Measurements from ENCODE around the gene TIMMDC1.

The TIMMDC1 gene

DNA sequence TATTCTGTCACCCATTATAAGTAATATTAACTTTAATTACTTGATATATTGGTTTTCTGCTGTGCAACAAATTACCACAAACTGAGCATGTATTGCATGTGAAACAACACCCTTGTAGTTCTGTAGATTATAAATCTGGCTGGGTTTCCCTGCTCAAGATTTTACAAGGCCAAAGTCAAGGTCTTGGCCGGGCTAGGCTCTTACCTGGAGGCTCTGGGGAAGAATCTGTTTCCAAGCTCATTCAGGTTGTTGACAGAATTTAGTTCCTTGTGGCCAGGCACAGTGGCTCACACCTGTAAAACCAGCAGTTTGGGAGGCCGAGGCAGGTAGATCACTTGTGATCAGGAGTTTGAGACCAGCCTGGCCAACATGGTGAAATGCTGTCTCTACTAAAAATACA is 16.3 kb downstream of the TIMMDC1 start:
- Histone ChIP-seq H3K27me3 (replicated peaks; ENCODE audit: control insufficient read depth, insufficient read depth, low read length) (no peaks in the 10 kb centered on the region), H3K36me3 (ENCODE audit: control insufficient read depth, insufficient read depth, low read length) (peaks cover 12% of the 10 kb centered on the region), H3K4me3 (replicated peaks; ENCODE audit: low read depth, low read length) (no peak overlapping the region)
- TF ChIP-seq, protein P1, sequence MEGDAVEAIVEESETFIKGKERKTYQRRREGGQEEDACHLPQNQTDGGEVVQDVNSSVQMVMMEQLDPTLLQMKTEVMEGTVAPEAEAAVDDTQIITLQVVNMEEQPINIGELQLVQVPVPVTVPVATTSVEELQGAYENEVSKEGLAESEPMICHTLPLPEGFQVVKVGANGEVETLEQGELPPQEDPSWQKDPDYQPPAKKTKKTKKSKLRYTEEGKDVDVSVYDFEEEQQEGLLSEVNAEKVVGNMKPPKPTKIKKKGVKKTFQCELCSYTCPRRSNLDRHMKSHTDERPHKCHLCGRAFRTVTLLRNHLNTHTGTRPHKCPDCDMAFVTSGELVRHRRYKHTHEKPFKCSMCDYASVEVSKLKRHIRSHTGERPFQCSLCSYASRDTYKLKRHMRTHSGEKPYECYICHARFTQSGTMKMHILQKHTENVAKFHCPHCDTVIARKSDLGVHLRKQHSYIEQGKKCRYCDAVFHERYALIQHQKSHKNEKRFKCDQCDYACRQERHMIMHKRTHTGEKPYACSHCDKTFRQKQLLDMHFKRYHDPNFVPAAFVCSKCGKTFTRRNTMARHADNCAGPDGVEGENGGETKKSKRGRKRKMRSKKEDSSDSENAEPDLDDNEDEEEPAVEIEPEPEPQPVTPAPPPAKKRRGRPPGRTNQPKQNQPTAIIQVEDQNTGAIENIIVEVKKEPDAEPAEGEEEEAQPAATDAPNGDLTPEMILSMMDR (IDR thresholded peaks at IDR 0.05; ENCODE audit: insufficient read depth, low read length, poor library complexity, severe bottlenecking) = no peak
- DNase-seq (ENCODE audit: extremely low read depth, insufficient read length) = no peak

DNA sequence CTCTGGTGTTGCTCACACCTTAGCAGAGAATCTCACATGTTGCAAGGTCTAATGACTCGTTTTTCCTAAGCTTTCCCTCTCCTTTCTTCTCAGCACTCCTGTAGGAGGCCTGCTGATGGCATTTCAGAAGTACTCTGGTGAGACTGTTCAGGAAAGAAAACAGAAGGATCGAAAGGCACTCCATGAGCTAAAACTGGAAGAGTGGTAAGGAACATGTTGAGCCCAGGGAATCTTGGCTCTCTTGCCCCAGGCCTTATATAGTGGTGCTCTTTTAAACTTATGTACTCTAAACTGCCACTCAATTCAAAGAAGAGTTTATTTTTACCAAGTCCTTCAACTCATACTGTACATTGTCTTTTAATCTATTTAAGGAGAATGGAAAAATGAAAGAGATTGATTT is 18.8 kb downstream of the TIMMDC1 start:
- Histone ChIP-seq H3K4me3 (replicated peaks; ENCODE audit: low read depth, low read length) (no peak overlapping the region), H3K36me3 (ENCODE audit: control insufficient read depth, insufficient read depth, low read length) (peaks cover 14% of the 10 kb centered on the region), H3K27me3 (replicated peaks; ENCODE audit: control insufficient read depth, insufficient read depth, low read length) (no peaks in the 10 kb centered on the region)
- TF ChIP-seq, protein P1 (IDR thresholded peaks at IDR 0.05; ENCODE audit: insufficient read depth, low read length, poor library complexity, severe bottlenecking) = no peak
- DNase-seq (ENCODE audit: extremely low read depth, insufficient read length) = no peak

DNA sequence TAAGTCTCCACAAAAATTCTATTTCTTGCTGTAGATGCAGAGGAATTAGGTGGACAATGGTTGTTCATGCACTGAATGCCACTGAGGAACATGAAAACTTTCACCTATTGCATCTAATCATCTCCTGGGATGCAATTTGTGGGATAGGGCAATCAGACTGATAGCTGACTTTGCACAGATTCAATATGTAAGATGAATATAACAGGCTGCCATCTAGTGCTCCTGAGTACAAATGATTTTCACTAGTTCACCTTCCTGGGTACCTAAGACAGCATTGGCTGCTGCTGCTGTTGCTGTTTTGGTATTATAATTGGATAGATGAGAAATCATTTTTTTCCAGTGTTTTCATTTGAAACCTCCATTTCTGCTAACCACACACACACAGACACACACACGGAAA is 19.7 kb downstream of the TIMMDC1 start:
- Histone ChIP-seq H3K27me3 (replicated peaks; ENCODE audit: control insufficient read depth, insufficient read depth, low read length) (no peaks in the 10 kb centered on the region), H3K4me3 (replicated peaks; ENCODE audit: low read depth, low read length) (no peak overlapping the region), H3K36me3 (ENCODE audit: control insufficient read depth, insufficient read depth, low read length) (peaks cover 12% of the 10 kb centered on the region)
- DNase-seq (ENCODE audit: extremely low read depth, insufficient read length) = no peak
- TF ChIP-seq, protein P1 (IDR thresholded peaks at IDR 0.05; ENCODE audit: insufficient read depth, low read length, poor library complexity, severe bottlenecking) = no peak

DNA sequence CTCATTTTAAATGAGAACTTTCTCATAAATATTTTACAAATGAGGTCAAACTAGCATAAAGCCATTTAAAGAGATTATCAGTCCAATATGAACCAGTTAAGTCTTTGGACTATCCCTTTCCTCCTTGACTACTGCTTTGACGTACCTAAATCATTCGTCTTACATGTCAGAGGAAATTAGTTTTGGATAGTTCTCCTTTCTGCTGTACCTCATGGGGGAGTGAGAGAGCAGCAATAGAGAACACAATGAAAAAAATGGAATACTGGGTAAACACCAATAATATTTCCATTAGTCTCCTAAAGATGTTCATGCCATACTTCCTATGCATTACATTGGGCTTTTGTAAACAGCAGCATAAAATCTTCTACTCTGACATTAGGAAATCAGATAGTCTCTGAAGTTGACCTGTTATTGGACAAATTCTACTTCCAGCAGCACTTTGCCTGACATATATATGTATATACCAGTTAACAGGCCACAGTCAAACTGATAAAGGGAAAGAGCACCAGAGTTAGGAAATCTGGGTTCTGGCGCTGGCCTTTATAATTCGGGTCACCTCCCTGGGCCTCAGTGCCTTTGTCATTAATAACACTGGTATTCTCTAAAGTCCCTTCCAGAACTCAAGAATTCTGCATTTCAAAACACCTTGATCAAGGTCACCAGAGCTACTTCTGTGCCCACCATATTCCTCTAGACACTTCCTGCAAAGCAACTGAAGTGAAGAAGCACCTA is 26.8 kb downstream of the TIMMDC1 start:
- DNase-seq (ENCODE audit: extremely low read depth, insufficient read length) = no peak
- TF ChIP-seq, protein P1 (IDR thresholded peaks at IDR 0.05; ENCODE audit: insufficient read depth, low read length, poor library complexity, severe bottlenecking) = peak; percentile 20
- H3K4me3 ChIP-seq (replicated peaks; ENCODE audit: low read depth, low read length) = no peak overlapping the region
- no peaks in the 10 kb centered on the region for H3K27me3 ChIP-seq (replicated peaks; ENCODE audit: control insufficient read depth, insufficient read depth, low read length)
- peaks cover 28% of the 10 kb centered on the region for H3K36me3 ChIP-seq (ENCODE audit: control insufficient read depth, insufficient read depth, low read length)

DNA sequence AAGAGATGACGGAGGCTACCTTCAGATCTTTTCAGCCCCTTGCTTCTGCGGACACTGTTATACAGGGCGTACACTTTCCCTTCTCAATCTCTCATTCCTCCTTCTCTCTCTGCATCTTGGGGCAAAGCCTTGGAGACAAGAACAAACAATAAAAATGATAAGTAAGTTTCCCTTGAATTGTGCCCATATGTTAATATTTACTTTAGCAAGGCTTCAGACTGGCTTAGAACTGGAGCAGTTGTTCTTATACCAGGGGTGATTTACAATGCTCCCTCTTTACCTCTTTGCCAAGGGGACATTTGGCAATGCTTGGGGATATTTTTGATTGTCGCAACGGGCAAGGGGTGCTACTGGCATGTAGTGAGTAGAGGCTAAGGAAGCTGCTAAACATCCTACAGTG is 29.4 kb downstream of the TIMMDC1 start:
- TF ChIP-seq, protein P1 (IDR thresholded peaks at IDR 0.05; ENCODE audit: insufficient read depth, low read length, poor library complexity, severe bottlenecking) = no peak
- H3K27me3 ChIP-seq (replicated peaks; ENCODE audit: control insufficient read depth, insufficient read depth, low read length) = no peaks in the 10 kb centered on the region
- no peak for DNase-seq (ENCODE audit: extremely low read depth, insufficient read length)
- H3K4me3 ChIP-seq (replicated peaks; ENCODE audit: low read depth, low read length) = no peak overlapping the region
- peaks cover 31% of the 10 kb centered on the region for H3K36me3 ChIP-seq (ENCODE audit: control insufficient read depth, insufficient read depth, low read length)

DNA sequence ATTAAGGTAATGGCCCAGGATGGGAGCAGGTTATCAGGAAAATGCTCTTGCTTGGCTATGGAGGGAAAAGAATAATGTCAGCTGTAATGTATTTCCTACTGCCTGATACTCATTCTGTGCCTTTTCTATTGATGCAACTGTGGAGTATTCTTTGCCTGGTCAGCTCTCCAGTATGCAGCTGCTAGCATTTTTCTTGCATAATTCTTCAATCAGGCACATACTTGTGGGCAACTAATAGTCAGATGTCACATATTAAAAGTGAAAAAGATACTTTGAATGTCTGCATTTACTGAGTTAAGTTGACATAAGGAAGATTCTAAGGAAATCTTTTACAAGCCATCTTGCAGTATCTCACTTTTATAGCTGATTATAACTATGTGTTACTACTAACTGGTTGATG is 31.5 kb downstream of the TIMMDC1 start:
- no peak overlapping the region for H3K4me3 ChIP-seq (replicated peaks; ENCODE audit: low read depth, low read length)
- H3K36me3 ChIP-seq (ENCODE audit: control insufficient read depth, insufficient read depth, low read length) = peaks cover 29% of the 10 kb centered on the region
- TF ChIP-seq, protein P1 (IDR thresholded peaks at IDR 0.05; ENCODE audit: insufficient read depth, low read length, poor library complexity, severe bottlenecking) = no peak
- H3K27me3 ChIP-seq (replicated peaks; ENCODE audit: control insufficient read depth, insufficient read depth, low read length) = no peaks in the 10 kb centered on the region
- DNase-seq (ENCODE audit: extremely low read depth, insufficient read length) = no peak
